B cell (primary cell): ENCODE measurements around the gene ANTKMT. TPM values are rescaled to one million over a fixed set of nuclear protein-coding genes. Genes with fewer than 3 reads are reported as not detected.

Experiments used
- ATAC-seq: fragments of 200-7000 bp; cut with Tn5 transposase; one replicate; pipeline ENCODE4 v1.10.0; 2021; ENCODE audit warnings: low read depth, mild to moderate bottlenecking, moderate number of reproducible peaks, moderate library complexity
- CTCF ChIA-PET: fragments of 350-600 bp; sonication (Branson Sonifier 250); formaldehyde crosslinking; loops from one replicate; lab custom pipeline; 2021; ENCODE audit warnings: antibody characterized with exemption, inconsistent platforms; lab: Charles Lee
- POLR2A ChIA-PET: fragments of 350-600 bp; sonication (Branson Sonifier 250); formaldehyde crosslinking; loops from one replicate; lab custom pipeline; 2021; ENCODE audit warnings: antibody characterized with exemption; lab: Charles Lee
- DNase-seq: peaks from one replicate; pipeline ENCODE4 v3.0.0; 2013
- H2AFZ ChIP-seq: 2 replicates; pipeline ENCODE4 v1.6.1; 2012; ENCODE audit warnings: mild to moderate bottlenecking, low read depth, low read length; ENCODE audit not compliant: insufficient read depth, poor library complexity, severe bottlenecking
- H3K27ac ChIP-seq, 2 donors: 1 replicate in 1 of 2; 2 replicates in 1 of 2; pipeline ENCODE4 v1.5.1; 2012 to 2013; ENCODE audit warnings: low read length in 2 of 2, mild to moderate bottlenecking in 2 of 2, moderate library complexity in 1 of 2
- H3K27me3 ChIP-seq, 4 experiments: fragments of 200-600 bp in 1 of 4; sonication (generic) in 1 of 4; replicated peaks in 1 of 4; 1 replicate in 2 of 4; 2 replicates in 2 of 4; pipeline versions ENCODE4 v1.6.1 to v1.7.0; 2013 to 2016; ENCODE audit warnings: low read length in 3 of 4, mild to moderate bottlenecking in 2 of 4, mixed read lengths in 1 of 4, moderate library complexity in 1 of 4; ENCODE audit not compliant: insufficient read depth in 4 of 4, control insufficient read depth in 3 of 4; ENCODE audit errors: control extremely low read depth in 1 of 4
- H3K36me3 ChIP-seq, 2 experiments: replicated peaks in 1 of 2; 1 replicate in 1 of 2; 2 replicates in 1 of 2; pipeline versions ENCODE4 v1.6.1 to v1.7.1; 2013; ENCODE audit warnings: low read length in 1 of 2; ENCODE audit not compliant: insufficient read depth in 2 of 2, control insufficient read depth in 1 of 2; ENCODE audit errors: control extremely low read depth in 1 of 2, extremely low read depth in 1 of 2
- H3K4me1 ChIP-seq, 2 donors: fragments of 200-600 bp in 1 of 2; sonication (generic) in 1 of 2; 1 replicate in 1 of 2; 2 replicates in 1 of 2; pipeline versions ENCODE4 v1.5.1 to v1.6.1; 2013 to 2017; ENCODE audit warnings: low read length in 2 of 2; ENCODE audit not compliant: control insufficient read depth in 2 of 2, insufficient read depth in 2 of 2
- H3K4me2 ChIP-seq: replicated peaks from 2 replicates; pipeline ENCODE3; 2012; ENCODE audit warnings: mild to moderate bottlenecking, low read depth, low read length; ENCODE audit not compliant: poor library complexity, severe bottlenecking
- H3K4me3 ChIP-seq, 5 experiments: fragments of 200-600 bp in 1 of 5; sonication (generic) in 1 of 5; 1 replicate in 3 of 5; 2 replicates in 2 of 5; pipeline versions ENCODE4 v1.5.1 to v1.7.0; 2011 to 2016; ENCODE audit warnings: low read length in 4 of 5, mild to moderate bottlenecking in 4 of 5, low read depth in 2 of 5, control low read depth in 1 of 5, moderate library complexity in 1 of 5; ENCODE audit not compliant: insufficient read depth in 1 of 5; ENCODE audit errors: control extremely low read depth in 1 of 5, extremely low read depth in 1 of 5
- H3K79me2 ChIP-seq: fragments of 200-600 bp; sonication (generic); one replicate; pipeline ENCODE4 v1.6.0; 2016; ENCODE audit warnings: low read length; ENCODE audit not compliant: control insufficient read depth, insufficient read depth
- H3K9ac ChIP-seq: fragments of 200-600 bp; sonication (generic); 2 replicates; pipeline ENCODE4 v1.6.1; 2017; ENCODE audit warnings: mild to moderate bottlenecking, low read length, moderate library complexity
- H3K9me3 ChIP-seq, 3 donors: one replicate each; pipeline versions ENCODE4 v1.6.1 to v1.7.1; 2013; ENCODE audit warnings: low read length in 2 of 3; ENCODE audit not compliant: control insufficient read depth in 2 of 3, insufficient read depth in 1 of 3; ENCODE audit errors: control extremely low read depth in 1 of 3
- H4K20me1 ChIP-seq: 2 replicates; pipeline ENCODE4 v1.6.0; 2012; ENCODE audit warnings: mild to moderate bottlenecking, low read length; ENCODE audit not compliant: insufficient read depth, control insufficient read depth, poor library complexity, severe bottlenecking
- H3K27ac Mint-ChIP-seq: one replicate; pipeline ENCODE4 v1.8.0; 2021; ENCODE audit warnings: mixed read lengths
- H3K27me3 Mint-ChIP-seq: one replicate; pipeline ENCODE4 v1.8.0; 2021; ENCODE audit warnings: mixed read lengths
- H3K4me1 Mint-ChIP-seq: one replicate; pipeline ENCODE4 v1.8.0; 2021; ENCODE audit warnings: mixed read lengths
- H3K4me3 Mint-ChIP-seq: one replicate; pipeline ENCODE4 v1.8.0; 2021; ENCODE audit warnings: mixed read lengths
- H3K9me3 Mint-ChIP-seq: one replicate; pipeline ENCODE4 v1.8.0; 2022; ENCODE audit warnings: mixed read lengths; ENCODE audit not compliant: insufficient read depth
- CTCF ChIP-seq: fragments of 200-600 bp; IDR thresholded peaks from one replicate; pipeline ENCODE4 v1.8.0; 2022; ENCODE audit warnings: antibody characterized with exemption, mild to moderate bottlenecking
- EZH2 ChIP-seq: IDR thresholded peaks from 2 replicates; pipeline ENCODE4 v1.6.1; 2012; ENCODE audit warnings: borderline replicate concordance, low read depth, mild to moderate bottlenecking, moderate library complexity, low read length; ENCODE audit not compliant: insufficient read depth, poor library complexity, severe bottlenecking
- WGBS: methylation state at CpG from one replicate; pipeline ENCODE4 v1.1.5; 2013; ENCODE audit warnings: missing lambda C conversion rate; ENCODE audit not compliant: insufficient coverage; 5-methylcytosine and 5-hydroxymethylcytosine counted together
- intact Hi-C: fragments of 100-400 bp; cut with micrococcal nuclease; formaldehyde crosslinking; loops from one replicate; pipeline ENCODE4 v1.10.0; 2022
- polyA plus RNA-seq: library from polyadenylated mRNA; depleted of rRNA; stranded (reverse); fragments of >200 nt; gene quantifications from 2 replicates; pipeline ENCODE4 v1.2.3, GENCODE V29; 2012
- total RNA-seq, 2 donors: library from RNA; stranded (reverse); fragments of 120-200 nt in 1 of 2; gene quantifications; 1 replicate in 1 of 2; 2 replicates in 1 of 2; pipeline versions ENCODE4 v1.2.3 to v1.2.4, GENCODE V29; 2013 to 2022

The ANTKMT gene
- total and polyA plus RNA-seq, 2 donors (not counting 1 experiment from before 2014, with no cell fraction given), result 41.0 to 54.1 TPM

GRCh38 chr16:686459-687260, 34.3 kb upstream of the ANTKMT start:
- no peaks in the 10 kb centered on the region for H3K27me3 ChIP-seq
- no peak overlapping the region for H3K9ac ChIP-seq
- H3K4me1 Mint-ChIP-seq, result peaks cover 35% of the 10 kb centered on the region
- ChIA-PET POLR2A (interaction anchor here (0.6 kb wide), 1 partner anchor 12 kb away, joined by 8 read pairs; no protein-coding TSS in a partner anchor), CTCF (no interaction called here)
- no peak overlapping the region for H3K4me3 Mint-ChIP-seq
- TF ChIP-seq EZH2 (no peak), CTCF (no peak)
- H3K79me2 ChIP-seq, result peaks cover 41% of the 10 kb centered on the region
- no peak overlapping the region for H3K4me3 ChIP-seq
- H3K27ac ChIP-seq, result no peak overlapping the region
- peaks cover 28 to 47% of the 10 kb centered on the region in 2 donors for H3K4me1 ChIP-seq
- intact Hi-C loops, result no loop called here
- peaks cover 0 to 11% (median 0%) of the 10 kb centered on the region in 3 donors for H3K9me3 ChIP-seq
- H3K27me3 Mint-ChIP-seq, result no peaks in the 10 kb centered on the region
- DNase-seq (no peak), ATAC-seq (no peak)
- no peaks in the 10 kb centered on the region for H3K9me3 Mint-ChIP-seq
- H3K27ac Mint-ChIP-seq, result no peak overlapping the region
- 98% methylated on average over 49 of the region's 51 CpGs for WGBS
- peaks cover 24% of the 10 kb centered on the region for H4K20me1 ChIP-seq
- H3K36me3 ChIP-seq, result peaks cover 0 to 26% of the 10 kb centered on the region in 2 experiments
- H3K4me2 ChIP-seq, result no peak overlapping the region
- H2AFZ ChIP-seq, result no peak overlapping the region

GRCh38 chr16:687499-687898, 33.4 kb upstream of the ANTKMT start:
- Mint-ChIP-seq H3K9me3 (no peaks in the 10 kb centered on the region), H3K27me3 (peaks cover 1% of the 10 kb centered on the region), H3K4me1 (peaks cover 28% of the 10 kb centered on the region), H3K4me3 (peak overlapping the region; percentile 23), H3K27ac (no peak overlapping the region)
- Histone ChIP-seq H3K9ac (no peak overlapping the region), H3K4me1 (peaks cover 25 to 41% of the 10 kb centered on the region in 2 donors), H3K27ac (no peak overlapping the region), H3K79me2 (peaks cover 32% of the 10 kb centered on the region), H3K36me3 (peaks cover 0 to 18% of the 10 kb centered on the region in 2 experiments), H3K4me3 (no peak overlapping the region), H3K4me2 (no peak overlapping the region), H2AFZ (no peak overlapping the region), H3K9me3 (peaks cover 0 to 11% (median 0%) of the 10 kb centered on the region in 3 donors), H4K20me1 (peaks cover 16% of the 10 kb centered on the region), H3K27me3 (peaks cover 0 to 4% (median 0%) of the 10 kb centered on the region in 4 experiments)
- POLR2A ChIA-PET, result interaction anchor here (0.6 kb wide), 1 partner anchor 12 kb away, joined by 8 read pairs; no protein-coding TSS in a partner anchor
- DNase-seq (no peak), ATAC-seq (no peak)
- intact Hi-C loops, result no loop called here
- CTCF ChIA-PET, result no interaction called here
- TF ChIP-seq EZH2 (no peak), CTCF (no peak)
- WGBS, result 93% methylated on average over 19 of the region's 19 CpGs
